ENCODE data around the gene CASP8AP2.
"Not testable (repeated sequence)": the region's sequence is repeated elsewhere in the genome, so short reads cannot be mapped to it uniquely, and the experiment has no call there.

The CASP8AP2 gene

GRCh38 chr6:89817481-89817880, 12.2 kb upstream of the CASP8AP2 start:
- H3K27ac ChIP-seq = no peak overlapping the region
- TF ChIP-seq, protein P1, sequence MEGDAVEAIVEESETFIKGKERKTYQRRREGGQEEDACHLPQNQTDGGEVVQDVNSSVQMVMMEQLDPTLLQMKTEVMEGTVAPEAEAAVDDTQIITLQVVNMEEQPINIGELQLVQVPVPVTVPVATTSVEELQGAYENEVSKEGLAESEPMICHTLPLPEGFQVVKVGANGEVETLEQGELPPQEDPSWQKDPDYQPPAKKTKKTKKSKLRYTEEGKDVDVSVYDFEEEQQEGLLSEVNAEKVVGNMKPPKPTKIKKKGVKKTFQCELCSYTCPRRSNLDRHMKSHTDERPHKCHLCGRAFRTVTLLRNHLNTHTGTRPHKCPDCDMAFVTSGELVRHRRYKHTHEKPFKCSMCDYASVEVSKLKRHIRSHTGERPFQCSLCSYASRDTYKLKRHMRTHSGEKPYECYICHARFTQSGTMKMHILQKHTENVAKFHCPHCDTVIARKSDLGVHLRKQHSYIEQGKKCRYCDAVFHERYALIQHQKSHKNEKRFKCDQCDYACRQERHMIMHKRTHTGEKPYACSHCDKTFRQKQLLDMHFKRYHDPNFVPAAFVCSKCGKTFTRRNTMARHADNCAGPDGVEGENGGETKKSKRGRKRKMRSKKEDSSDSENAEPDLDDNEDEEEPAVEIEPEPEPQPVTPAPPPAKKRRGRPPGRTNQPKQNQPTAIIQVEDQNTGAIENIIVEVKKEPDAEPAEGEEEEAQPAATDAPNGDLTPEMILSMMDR (conservative IDR thresholded peaks at IDR 0.05; ENCODE audit: low read depth) = no peak
- POLR2A ChIA-PET (ENCODE audit: low non-redundant PET) = no interaction called here
- CTCF ChIA-PET = no interaction called here
- DNase-seq (ENCODE audit: low spot score) = no peak

DNA sequence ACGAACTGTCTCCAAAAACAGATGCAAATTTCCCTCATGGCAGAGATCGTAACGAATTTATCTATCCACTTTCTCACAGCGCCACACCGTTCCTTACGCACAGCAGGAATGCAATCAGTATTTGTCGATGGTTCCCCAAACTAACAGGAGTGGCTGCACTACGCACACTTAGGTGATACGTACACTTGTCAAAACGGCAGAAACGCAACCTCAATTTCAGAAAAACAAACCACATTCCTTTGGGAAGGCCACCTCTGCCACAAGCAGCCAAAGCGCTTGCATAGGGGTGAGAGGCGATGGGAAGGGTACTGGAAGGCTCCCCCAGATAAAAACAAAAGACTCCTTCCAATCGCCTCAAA, 10.7 kb upstream of the CASP8AP2 start:
- peak; percentile 20 for DNase-seq (ENCODE audit: low spot score)
- CTCF ChIA-PET = interaction anchor here (0.6 kb wide), 1 partner anchor 167 kb away, joined by 4 read pairs; no protein-coding TSS in a partner anchor
- TF ChIP-seq, protein P1 (conservative IDR thresholded peaks at IDR 0.05; ENCODE audit: low read depth) = no peak
- POLR2A ChIA-PET (ENCODE audit: low non-redundant PET) = interaction anchor here (0.7 to 1.3 kb wide), 2 partner anchors 10 to 179 kb away, joined by 5 to 10 read pairs; partner anchors contain the start of gene CASP8AP2
- peak overlapping the region; percentile 87 for H3K27ac ChIP-seq

DNA sequence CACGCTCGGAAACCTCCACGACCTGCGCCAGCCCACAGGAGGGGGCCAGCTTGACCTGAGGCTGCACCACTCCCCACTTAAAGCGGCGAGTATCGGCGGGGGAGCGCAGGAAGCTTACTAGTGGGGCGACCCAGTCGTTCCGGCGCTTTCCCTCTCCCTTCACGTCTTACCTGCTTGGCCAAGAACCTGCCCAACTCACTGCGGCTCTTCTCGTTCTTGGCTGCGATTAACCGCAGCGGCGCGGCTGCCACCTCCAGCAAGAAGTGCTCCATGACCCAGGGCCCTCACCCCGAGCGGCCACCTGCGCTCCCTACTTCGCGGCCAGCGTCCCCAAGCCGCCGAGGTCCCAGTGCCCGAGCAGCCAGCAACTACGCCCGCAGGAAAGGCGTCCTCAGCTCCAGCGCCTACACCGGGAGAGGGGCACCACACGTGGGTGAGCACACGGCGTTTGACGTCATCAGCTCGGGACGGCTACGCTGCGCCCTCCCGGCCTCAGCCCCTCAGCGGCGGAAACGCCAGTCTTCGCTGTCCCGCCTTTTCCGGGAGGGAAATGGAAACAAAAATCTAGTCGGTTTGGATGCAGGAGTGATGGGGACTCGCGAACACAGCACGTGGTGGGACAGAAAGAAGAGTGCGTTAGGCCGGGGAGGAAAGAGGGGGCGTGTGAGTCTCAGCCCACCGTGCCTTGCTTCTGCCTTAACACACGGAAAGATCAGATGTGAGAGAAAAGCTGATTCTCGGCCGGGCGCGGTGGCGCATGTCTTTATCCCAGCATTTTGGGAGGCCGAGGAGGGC, 10.1 kb upstream of the CASP8AP2 start, which contains the start of gene MDN1:
TSS of gene MDN1 (minus strand) at position 459 of the 795 bp plus-strand sequence. CDS start at position 272, 187 bp downstream.
- peak; percentile 90 for DNase-seq (ENCODE audit: low spot score)
- CTCF ChIA-PET = interaction anchor here (0.6 kb wide), 1 partner anchor 13 kb away, joined by 3 read pairs; no protein-coding TSS in a partner anchor
- TF ChIP-seq, protein P1 (conservative IDR thresholded peaks at IDR 0.05; ENCODE audit: low read depth) = no peak

DNA sequence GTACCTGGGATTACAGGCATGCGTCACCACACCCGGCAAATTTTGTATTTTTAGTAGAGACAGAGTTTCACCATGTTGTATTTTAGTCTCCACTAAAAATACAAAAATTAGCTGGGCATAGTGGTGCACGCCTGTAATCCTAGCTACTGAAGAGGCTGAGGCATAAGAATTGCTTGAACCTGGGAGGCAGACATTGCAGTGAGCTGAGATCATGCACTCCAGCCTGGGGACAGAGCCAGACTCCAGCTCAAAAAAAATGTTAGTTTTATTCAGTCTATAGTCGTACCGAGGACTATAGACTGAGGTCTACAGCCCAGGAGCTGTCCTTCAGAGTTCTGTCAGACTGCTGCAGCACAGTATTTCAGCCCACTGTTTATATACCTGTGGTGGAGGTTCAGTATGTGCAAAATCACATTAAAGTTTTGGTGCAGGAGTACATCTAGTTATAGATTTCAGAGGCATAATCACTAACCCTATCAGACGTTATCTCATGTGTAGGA, 3.6 kb upstream of the CASP8AP2 start:
- TF ChIP-seq, protein P1 (conservative IDR thresholded peaks at IDR 0.05; ENCODE audit: low read depth) = no peak
- H3K27ac ChIP-seq = no peak overlapping the region
- ChIA-PET CTCF (interaction anchor here (0.5 kb wide), 1 partner anchor 459 kb away, joined by 3 read pairs; no protein-coding TSS in a partner anchor), POLR2A (ENCODE audit: low non-redundant PET) (no interaction called here)
- DNase-seq (ENCODE audit: low spot score) = no peak

More for the DNA sequence above, 10.1 kb upstream of the CASP8AP2 start, which contains the start of gene MDN1:
- H3K27ac ChIP-seq = peak within 1 kb of the TSS; percentile 87
- POLR2A ChIA-PET (ENCODE audit: low non-redundant PET) = interaction anchor here (0.7 to 1.3 kb wide), 2 partner anchors 10 to 179 kb away, joined by 5 to 10 read pairs; partner anchors contain the start of gene CASP8AP2

GRCh38 chr6:89828475-89828987, 1.1 kb upstream of the CASP8AP2 start:
- not testable (repeated sequence) for DNase-seq (ENCODE audit: low spot score)
- CTCF ChIA-PET = interaction anchor here (0.6 kb wide), 1 partner anchor 14 kb away, joined by 4 read pairs; no protein-coding TSS in a partner anchor
- peak overlapping the region; percentile 86 for H3K27ac ChIP-seq
- POLR2A ChIA-PET (ENCODE audit: low non-redundant PET) = interaction anchor here (1.9 kb wide), 1 partner anchor 9 kb away, joined by 10 read pairs; the partner anchor contains the start of gene MDN1

GRCh38 chr6:89828988-89829471, 650 bp upstream of the CASP8AP2 start:
- peak overlapping the region; percentile 86 for H3K27ac ChIP-seq
- TF ChIP-seq, protein P1 (conservative IDR thresholded peaks at IDR 0.05; ENCODE audit: low read depth) = no peak

More at GRCh38 chr6:89828988-89829471, 650 bp upstream of the CASP8AP2 start:
- ChIA-PET CTCF (interaction anchor here (0.5 to 0.6 kb wide), 4 partner anchors 9 to 27 kb away, joined by 3 to 5 read pairs (median 4); no protein-coding TSS in a partner anchor), POLR2A (ENCODE audit: low non-redundant PET) (interaction anchor here (1.9 kb wide), 1 partner anchor 9 kb away, joined by 10 read pairs; the partner anchor contains the start of gene MDN1)
- peak; percentile 33 for DNase-seq (ENCODE audit: low spot score)

All from RWPE1 (cell line).